T-helper 9 cell (primary cell): Measurements from ENCODE around the gene CCDC190.
"Not testable (repeated sequence)": the region's sequence is repeated elsewhere in the genome, so short reads cannot be mapped to it uniquely, and the experiment has no call there.

ENCODE experiments used
- DNase-seq: peaks from one replicate; pipeline ENCODE4 v3.0.0-alpha.2; 2020

CCDC190 gene

DNA sequence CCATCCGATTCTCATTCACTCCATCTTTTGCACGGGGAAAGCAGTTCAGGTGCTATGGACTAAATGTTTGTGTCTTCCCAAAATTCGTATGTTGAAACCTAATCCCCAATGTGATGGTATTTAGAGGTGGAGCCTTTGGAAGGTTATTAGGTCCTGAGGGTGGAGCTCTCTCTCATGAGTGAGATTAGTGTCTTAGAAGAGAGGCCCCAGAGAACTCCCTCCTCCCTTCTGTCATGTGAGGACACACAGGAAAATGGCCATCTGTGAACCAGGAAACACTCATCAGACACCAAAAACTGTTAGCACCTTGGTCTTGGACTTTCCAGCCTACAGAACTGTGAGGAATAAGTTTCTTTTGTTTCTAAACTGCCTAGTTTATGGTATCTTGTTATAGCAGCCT lies 15.8 kb upstream of the CCDC190 start:
- DNase-seq: no peak

DNA sequence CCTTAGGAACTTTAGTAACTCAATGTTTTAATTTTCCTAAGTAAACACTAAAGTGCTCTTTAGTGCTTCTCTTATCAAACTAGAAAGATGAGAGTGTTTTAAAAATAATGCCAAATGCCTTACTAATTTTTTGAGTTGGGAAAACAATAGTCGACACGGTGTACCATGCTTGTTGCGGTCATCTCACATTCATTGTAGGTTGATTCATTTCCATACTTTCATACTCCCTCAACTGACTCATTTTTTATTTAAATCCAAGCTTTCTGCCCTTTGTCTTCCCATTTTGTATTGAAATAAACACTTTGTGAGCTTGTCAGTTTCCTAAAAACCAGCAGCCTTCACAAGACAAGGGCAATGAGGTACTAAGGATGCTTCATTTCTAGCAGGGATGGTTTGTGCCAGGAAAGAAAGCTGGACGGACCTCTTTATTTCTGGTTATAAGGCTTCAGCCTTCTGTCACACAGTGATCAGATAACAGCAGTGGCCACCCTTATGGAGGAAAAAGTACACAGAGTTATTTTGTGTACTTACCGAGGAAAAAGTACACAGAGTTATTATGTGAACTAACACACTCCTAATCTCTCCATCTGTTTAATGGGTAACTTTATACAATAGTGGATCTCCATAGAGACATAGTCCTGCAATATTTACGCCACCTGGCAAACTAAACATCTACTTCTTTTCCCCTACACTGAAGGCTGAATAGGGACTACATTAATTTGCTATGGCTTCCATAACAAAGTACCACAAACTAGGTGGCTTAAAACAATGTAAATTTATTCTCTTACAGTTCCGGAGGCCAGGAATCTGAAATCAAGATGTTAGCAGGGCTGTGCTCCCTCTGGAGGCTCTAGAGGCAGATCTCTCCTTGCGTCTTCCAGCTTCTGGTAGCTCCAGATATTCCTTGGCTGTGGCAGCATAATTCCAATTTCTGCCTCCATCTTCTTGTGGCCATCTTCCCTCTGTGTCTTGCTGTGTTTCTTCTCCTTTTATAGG lies 13.0 kb upstream of the CCDC190 start:
- no peak for DNase-seq

DNA sequence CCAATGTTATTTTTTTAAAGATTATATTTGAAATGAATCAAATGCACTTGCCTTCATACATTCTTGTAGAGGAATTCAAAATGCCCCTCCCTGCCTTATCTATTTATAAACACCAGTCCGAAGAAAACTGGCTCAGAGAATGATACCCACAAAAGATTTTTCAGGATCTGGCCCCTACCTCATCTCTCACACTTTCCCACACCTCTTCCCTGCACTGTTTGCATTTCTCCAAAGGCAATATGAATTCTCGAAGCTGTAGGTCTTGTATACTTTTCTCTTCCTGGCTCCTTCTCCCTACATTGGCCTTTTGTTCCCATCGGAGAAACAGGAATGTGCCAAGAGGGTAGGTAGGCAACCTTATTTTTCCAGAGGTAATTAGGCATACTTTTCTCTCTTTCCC lies 12.0 kb upstream of the CCDC190 start:
- no peak for DNase-seq

- DNase-seq: not testable (repeated sequence)
Observed at GRCh38 chr1:162871417-162871816, 10.4 kb upstream of the CCDC190 start.

GRCh38 chr1:162868972-162869371 lies 8.0 kb upstream of the CCDC190 start:
- DNase-seq: no peak

DNA sequence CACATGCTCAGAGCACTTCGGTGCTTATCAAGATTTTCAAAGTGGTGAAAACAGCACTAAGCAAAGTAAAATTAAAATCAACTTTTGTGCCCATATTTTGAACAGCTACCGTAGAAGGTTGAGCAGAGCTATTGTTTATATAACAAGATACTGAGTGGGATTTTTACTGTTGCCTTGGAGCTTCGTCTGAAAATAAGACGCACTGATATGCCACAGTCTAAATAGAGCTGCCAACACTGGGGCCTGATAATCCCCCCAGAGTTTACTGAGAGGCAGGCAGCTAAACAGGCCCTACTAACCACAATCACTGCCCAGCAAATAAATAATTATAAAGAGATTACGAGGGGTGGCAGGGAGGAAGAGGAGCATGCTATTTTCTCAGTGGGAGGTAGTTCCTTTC lies 650 bp upstream of the CCDC190 start:
- no peak for DNase-seq

GRCh38 chr1:162859191-162859590 lies 1.8 kb downstream of the CCDC190 start:
- no peak for DNase-seq

DNA sequence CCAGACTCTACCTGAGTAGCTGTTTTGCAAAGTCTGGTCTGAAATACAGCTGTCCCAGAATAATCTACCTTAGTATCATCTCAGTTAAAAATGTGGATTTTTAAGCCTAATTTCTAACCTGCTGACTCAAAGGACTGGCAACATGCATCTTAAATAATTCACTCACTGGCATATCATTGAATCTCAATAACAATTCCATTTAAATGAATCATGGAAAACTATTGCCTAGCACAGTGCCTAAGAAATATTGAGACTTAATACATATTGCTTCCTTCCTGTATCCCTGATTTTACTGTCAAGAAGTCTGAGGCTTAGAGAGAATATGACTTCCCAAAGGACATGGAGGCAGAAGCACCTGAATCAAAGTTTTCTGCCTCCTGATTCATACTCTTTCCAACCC lies 3.1 kb downstream of the CCDC190 start:
- DNase-seq: no peak

- no peak for DNase-seq
Observed at GRCh38 chr1:162856260-162856659, 4.7 kb downstream of the CCDC190 start.

DNA sequence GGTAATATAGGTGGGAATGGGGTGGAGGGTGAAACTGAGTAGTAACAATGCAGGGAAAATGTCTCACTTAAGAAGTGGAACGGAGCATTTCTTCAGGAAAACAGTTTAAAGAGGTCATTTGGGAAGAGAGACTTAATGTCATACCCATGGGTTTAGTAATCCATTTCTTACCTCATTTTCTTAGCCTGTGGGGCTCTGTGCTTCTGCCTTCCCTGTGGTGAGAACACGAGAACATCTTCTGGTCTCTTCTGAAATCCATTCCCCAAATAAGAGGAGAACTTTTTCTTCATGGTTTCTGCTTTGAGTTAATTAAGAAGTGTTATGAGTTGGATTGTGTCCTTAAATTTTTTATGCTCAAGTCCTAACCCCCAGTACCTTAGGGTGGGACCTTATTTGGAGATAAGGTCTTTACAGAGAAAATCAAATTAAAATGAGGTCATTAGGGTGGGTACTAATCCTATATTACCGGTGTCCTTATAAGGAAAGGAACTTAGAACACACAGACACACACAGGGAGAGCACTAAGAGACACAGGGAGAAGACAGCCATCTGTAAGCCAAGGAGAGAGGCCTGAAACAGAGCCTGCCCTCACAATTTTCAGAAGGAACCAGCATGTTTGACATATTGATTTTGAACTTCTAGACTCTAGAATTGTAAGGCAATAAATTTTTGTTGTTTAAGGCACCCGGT lies 5.4 kb downstream of the CCDC190 start:
- no peak for DNase-seq

DNA sequence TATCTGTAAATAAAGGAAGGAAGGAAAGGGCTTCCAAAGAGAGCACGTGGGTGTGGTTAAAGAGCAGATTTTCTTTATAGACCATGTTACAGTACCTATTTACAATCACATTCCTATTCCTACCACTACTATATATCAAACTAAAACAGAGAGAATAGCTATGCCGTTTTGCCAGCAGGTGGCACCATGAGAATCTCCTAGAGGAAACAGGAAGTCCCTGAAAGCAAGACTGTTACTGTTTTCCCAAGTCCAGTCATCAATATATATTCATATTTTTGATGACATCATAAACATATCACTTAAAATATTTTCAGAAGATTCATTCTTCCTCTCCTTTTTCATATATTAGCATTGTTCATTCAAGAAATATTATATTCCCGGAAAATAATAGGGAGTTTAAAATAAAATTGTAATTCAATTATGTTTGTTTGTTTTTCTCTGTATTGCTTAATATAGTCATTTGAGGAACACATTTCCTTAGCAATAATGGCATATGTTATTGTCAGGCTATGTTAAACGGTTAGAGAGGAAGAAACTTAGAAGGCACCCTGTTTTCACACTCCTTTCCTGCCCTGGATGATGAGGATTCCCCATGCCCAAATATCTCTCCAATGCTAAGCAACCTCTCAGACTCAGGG lies 6.6 kb downstream of the CCDC190 start:
- DNase-seq: peak; percentile 24

DNA sequence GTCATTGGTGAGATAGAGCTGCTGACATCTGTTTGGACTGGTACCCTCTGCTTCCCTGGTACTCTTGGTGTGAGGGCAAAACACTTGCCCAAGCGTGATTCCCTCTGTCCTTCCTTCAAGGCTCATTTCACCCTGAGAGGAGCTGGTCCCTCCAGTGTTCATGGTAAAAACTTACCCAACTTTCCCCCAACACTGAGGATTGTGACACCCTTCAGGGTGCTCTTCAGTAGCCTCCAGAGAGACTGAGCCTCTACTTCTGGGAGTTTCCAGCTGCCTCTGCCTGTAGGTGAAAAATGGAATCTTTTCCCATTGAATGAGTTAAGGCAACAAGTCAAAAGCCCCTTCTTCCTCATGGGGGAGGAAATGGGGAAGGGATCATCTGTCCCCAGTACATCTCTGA lies 9.6 kb downstream of the CCDC190 start:
- no peak for DNase-seq

GRCh38 chr1:162849711-162850110 lies 11.3 kb downstream of the CCDC190 start:
- no peak for DNase-seq

GRCh38 chr1:162847839-162848453 lies 13.0 kb downstream of the CCDC190 start:
- DNase-seq: peak; percentile 81

- no peak for DNase-seq
Observed at GRCh38 chr1:162846256-162847212, 14.4 kb downstream of the CCDC190 start.

GRCh38 chr1:162844153-162844552 lies 16.8 kb downstream of the CCDC190 start:
- no peak for DNase-seq

- no peak for DNase-seq
Observed at GRCh38 chr1:162840250-162840839, 20.6 kb downstream of the CCDC190 start.

- no peak for DNase-seq
Observed at GRCh38 chr1:162838863-162839262, 22.1 kb downstream of the CCDC190 start.

DNA sequence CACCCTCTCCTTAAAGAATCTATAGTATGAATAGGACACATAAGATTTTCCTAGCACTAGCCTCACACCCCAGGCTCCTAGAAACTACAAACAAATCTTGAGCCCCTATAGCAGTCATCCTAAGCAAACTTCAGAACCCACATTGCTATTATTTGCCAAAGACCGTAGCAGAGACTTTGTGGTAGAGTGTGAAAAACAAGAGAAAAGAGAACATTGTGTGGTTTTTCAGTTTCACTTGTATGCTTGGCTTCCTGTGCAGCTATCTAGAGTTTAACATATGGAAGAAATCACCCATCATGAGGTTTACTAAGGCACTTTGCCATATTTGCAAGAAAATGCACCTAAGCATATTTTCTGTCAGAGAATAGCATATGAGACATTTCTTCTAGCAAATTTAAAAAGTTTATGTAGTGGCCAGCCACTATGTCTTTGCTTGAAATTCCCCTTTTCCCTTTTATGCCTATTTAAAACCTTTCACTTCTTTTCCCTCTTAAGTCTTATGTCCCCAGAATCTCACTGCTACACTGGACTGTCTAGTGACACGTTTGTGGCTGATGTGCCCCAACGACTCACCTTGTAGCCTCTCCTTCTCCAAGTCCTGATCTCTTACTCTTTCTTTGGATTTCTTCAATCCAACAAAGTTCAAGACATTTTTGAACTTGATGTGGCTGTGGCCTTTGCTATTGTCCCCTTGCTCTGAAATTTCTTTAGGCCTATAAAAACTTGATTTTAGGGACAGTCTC lies 25.6 kb downstream of the CCDC190 start:
- no peak for DNase-seq

DNA sequence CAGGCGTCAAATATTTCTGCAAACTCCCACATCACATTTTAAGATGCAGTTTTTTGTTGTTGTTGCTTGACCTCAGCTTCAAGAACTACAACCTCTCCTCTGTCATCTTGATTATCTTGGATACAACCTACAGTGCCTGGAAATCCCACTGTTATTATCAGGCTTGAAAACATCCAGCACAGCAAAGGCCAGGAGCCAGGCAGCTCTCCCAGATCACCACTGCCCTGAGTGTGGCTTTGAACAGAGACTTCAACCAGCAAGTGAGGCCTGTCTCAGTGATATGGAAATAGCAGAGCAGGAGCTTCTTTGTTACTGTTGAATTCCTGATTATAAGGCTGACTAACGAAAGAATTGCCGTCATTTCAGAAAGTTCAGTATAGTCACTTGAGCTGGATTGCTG lies 28.5 kb downstream of the CCDC190 start:
- DNase-seq: no peak

DNA sequence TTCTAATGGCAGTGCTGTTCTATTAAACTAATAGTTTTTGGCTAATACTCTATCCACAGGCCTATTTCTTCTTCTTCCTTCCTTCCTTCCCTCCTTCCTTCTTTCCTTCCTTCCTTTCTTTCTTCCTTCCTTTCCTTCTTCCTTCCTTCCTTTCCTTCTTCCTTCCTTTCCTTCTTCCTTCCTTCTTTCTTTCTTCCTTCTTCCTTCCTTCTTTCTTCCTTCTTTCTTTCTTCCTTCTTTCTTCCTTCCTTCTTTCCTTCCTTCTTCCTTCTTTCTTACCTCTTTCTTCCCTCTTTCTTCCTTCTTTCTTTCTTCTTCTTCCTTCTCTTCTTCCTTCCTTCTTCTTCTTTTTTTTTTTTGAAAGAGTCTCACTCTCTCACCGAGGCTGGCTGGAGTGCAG lies 31.7 kb downstream of the CCDC190 start:
- no peak for DNase-seq
